ENCODE results near the gene UVSSA.

The UVSSA gene

GRCh38 chr4:1376391-1376840 is 29.4 kb downstream of the UVSSA start:
- DNase-seq (ENCODE audit: extremely low spot score) = no peak
- ChIA-PET CTCF (interaction anchor here (0.7 to 1.2 kb wide), 2 partner anchors 14 to 253 kb away, joined by 3 read pairs; no protein-coding TSS in a partner anchor), POLR2A (no interaction called here)
- no peak for TF ChIP-seq CTCF (IDR thresholded peaks at IDR 0.05; ENCODE audit: control extremely low read depth, extremely low read depth, low read depth, missing control alignments)

DNA sequence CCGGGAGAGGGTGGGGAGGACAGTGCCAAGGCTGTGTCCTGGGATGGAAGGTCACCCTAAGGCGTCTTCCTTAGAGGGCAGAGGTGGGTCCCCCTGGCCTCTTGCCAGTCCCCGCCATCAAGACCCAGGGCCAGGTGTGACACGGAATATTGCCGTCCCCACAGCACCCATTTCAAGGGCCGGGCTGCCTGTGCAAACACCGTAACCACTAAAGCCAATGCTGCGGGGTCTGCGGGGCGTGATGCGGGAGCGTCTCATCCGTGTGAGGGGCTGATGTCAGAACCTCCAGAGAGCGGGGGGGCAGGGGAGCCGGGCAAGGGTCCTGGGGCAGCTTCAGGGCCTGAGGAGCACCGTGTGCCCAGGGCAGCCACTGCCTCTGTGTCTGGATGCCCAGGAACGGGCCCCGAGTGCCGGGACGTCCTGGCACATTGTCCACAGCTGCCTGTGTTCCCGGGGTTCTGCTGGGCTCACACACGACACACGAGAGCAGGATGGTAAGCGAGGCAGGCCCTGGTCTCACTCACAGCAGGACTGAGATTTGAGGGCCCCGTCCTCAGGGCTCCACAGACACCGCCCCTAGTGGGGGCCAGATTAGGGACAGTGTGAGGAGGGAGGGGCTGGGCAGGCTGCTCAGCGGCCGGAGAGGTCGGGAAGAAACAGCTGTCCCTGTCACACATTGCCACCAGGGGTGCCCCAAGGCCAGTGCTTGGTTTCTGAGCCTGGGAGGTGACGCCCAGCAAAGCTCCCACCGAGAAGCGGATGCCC is 30.0 kb downstream of the UVSSA start:
- no peak for DNase-seq (ENCODE audit: extremely low spot score)
- ChIA-PET POLR2A (no interaction called here), CTCF (interaction anchor here (0.9 to 1.2 kb wide), 2 partner anchors 13 to 252 kb away, joined by 3 to 4 read pairs; no protein-coding TSS in a partner anchor)
- no peak for TF ChIP-seq CTCF (IDR thresholded peaks at IDR 0.05; ENCODE audit: control extremely low read depth, extremely low read depth, low read depth, missing control alignments)

DNA sequence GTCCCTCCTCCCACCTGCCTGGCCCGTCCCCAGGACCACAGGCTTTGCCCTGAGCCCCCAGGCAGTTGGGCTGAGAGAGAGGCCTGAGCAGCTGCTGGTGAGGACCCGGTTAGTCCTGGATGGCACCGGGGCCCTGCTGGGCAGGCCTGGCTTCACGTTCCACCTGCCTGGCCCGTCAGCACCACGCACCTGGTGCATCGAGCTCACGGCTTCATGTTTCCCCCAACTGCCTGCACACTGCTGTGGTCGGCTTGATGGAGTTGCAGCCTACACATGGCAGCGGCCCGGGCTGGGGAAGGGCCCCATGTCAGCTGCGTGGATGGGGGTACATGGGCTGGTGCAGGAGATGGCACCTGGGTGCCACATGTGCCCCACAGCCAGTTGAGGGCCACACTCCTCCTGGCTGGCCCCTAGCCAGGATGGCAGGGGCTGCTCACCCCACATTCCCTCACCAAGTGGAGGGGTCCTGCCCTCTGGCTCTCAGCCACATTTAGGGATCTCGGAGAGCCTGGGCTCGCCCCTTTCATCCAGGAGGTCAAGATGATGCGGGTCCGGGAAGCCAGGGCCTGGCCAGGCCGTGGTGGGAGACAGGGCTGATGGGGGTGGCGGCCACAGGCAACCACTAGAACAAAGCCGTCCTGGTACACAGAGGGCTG is 30.7 kb downstream of the UVSSA start:
- ChIA-PET POLR2A (no interaction called here), CTCF (interaction anchor here (0.9 to 1.4 kb wide), 3 partner anchors 12 to 251 kb away, joined by 3 to 4 read pairs (median 4); no protein-coding TSS in a partner anchor)
- no peak for TF ChIP-seq CTCF (IDR thresholded peaks at IDR 0.05; ENCODE audit: control extremely low read depth, extremely low read depth, low read depth, missing control alignments)
- DNase-seq (ENCODE audit: extremely low spot score) = no peak

DNA sequence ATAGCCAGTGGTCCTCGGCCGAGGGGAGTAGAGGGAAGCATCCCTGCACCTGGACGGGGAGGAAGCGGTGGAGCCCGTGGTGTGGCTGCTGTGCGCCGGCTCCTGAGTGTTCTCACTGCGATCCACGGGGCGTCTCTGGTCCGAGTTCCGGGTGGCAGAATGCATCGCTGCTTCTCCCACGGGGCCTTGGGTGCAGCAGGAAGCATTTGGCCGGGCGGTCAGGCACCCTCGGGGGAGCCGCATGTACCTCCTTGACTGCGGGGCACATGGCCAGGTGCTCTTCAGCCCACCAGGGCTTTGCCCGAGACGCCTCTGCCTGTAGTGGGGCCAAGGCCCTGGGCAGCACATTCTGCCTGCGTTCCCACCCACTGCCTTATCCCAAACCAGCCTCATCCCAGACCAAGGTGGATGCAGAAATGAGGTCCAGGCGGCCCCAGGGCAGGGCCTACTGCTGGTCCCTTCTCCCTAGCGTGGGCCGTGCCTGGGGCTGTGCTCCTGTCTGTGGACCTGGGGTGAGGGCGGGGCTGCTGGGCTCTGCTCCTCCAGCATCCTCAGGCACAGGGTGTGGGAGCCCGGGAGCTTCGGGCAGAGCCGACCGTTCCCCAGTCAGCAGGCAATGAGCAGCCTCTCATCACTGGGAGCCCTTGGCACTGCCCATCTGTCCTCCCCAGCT is 31.7 kb downstream of the UVSSA start:
- POLR2A ChIA-PET = no interaction called here
- no peak for TF ChIP-seq CTCF (IDR thresholded peaks at IDR 0.05; ENCODE audit: control extremely low read depth, extremely low read depth, low read depth, missing control alignments)
- DNase-seq (ENCODE audit: extremely low spot score) = no peak
- CTCF ChIA-PET = interaction anchor here (1.0 to 1.4 kb wide), 2 partner anchors 9 to 23 kb away, joined by 3 to 4 read pairs; no protein-coding TSS in a partner anchor

DNA sequence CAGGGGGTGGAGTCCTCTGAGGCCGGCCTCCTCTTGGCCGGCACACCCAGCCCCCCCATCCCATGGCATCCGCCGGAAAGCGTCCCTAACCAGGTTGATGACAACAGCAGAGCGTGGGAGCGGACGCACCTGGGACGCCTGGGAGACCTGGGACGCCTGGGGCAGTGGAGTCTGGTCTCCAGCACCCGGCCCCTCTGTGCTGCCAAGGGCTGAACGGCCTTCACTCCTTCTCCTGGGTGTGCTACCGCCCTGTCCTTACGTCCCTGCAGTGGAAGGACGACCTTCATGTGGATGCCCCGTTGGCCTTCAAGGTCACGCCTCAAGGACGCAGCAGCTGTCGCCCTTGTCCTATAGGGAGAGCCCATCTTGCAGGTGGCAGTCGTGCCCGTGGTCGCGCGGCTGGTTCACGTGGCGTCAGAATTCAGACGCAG is 32.4 kb downstream of the UVSSA start:
- ChIA-PET CTCF (interaction anchor here (1.0 kb wide), 1 partner anchor 8 kb away, joined by 3 read pairs; no protein-coding TSS in a partner anchor), POLR2A (no interaction called here)
- DNase-seq (ENCODE audit: extremely low spot score) = no peak
- no peak for TF ChIP-seq CTCF (IDR thresholded peaks at IDR 0.05; ENCODE audit: control extremely low read depth, extremely low read depth, low read depth, missing control alignments)

- no peak for TF ChIP-seq CTCF (IDR thresholded peaks at IDR 0.05; ENCODE audit: control extremely low read depth, extremely low read depth, low read depth, missing control alignments)
- CTCF ChIA-PET = no interaction called here
- POLR2A ChIA-PET = no interaction called here
- DNase-seq (ENCODE audit: extremely low spot score) = no peak
Measured at GRCh38 chr4:1379801-1380331, 32.9 kb downstream of the UVSSA start.

All from GM10248 (cell line).